Glutamatergic neuron (in vitro differentiated cells): Measurements from ENCODE around the gene CYP1A2. TPM values are rescaled to one million over a fixed set of nuclear protein-coding genes. Genes with fewer than 3 reads are reported as not detected.

Source experiments
- DNase-seq: peaks from one replicate; pipeline ENCODE4 v3.0.0; 2022
- H3K27ac Mint-ChIP-seq: one replicate; pipeline ENCODE4 v1.8.0; 2020; ENCODE audit warnings: mild to moderate bottlenecking, mixed read lengths, inconsistent platforms; ENCODE audit not compliant: unreplicated experiment
- H3K27me3 Mint-ChIP-seq: one replicate; pipeline ENCODE4 v1.8.0; 2020; ENCODE audit warnings: mild to moderate bottlenecking, moderate library complexity, mixed read lengths, inconsistent platforms; ENCODE audit not compliant: unreplicated experiment
- H3K36me3 Mint-ChIP-seq: one replicate; pipeline ENCODE4 v1.8.0; 2020; ENCODE audit warnings: mild to moderate bottlenecking, mixed read lengths, inconsistent platforms; ENCODE audit not compliant: unreplicated experiment
- H3K4me1 Mint-ChIP-seq: one replicate; pipeline ENCODE4 v1.8.0; 2020; ENCODE audit warnings: mild to moderate bottlenecking, low read depth, mixed read lengths, inconsistent platforms; ENCODE audit not compliant: unreplicated experiment
- H3K4me3 Mint-ChIP-seq: one replicate; pipeline ENCODE4 v1.8.0; 2020; ENCODE audit warnings: mild to moderate bottlenecking, mixed read lengths, inconsistent platforms; ENCODE audit not compliant: unreplicated experiment
- H3K9me3 Mint-ChIP-seq: one replicate; pipeline ENCODE4 v1.8.0; 2020; ENCODE audit warnings: mild to moderate bottlenecking, moderate library complexity, mixed read lengths, inconsistent platforms; ENCODE audit not compliant: unreplicated experiment
- total RNA-seq: library from RNA; stranded (reverse); fragmentation: NEBNext Ultra II Directional; extraction: Animal tissue kit (Norgen Biotek cat#: 25700); gene quantifications from one replicate; pipeline ENCODE4 v1.2.1, GENCODE V29; 2021; ENCODE audit not compliant: unreplicated experiment
- TF ChIP-seq, protein P1 (sequence below): fragments of 200-600 bp; sonication (generic); IDR thresholded peaks from one replicate; pipeline ENCODE4 v1.5.0; 2021; ENCODE audit not compliant: partially characterized antibody, unreplicated experiment

Gene CYP1A2
- total RNA-seq, 1 donor from 2014 or later, result not detected

DNA sequence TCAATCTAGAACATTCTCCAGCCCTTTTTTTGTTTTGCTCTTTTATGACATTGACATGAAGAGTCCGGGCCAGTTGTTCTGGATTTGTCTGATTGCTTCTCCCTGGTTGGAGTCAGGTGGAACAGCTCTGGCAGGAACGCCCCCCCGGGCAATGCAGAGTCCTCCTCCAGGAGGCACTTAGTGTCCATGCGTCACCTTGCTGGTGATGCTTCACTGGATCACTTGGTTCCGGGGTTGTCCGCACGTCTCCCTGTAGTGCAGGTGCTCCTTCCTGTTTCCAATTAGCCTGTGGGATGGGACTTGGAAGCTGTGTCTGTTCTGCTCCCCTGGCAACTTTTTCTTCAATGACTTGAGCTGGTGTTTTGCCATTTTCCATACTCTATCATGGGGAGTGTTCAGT is 43.0 kb downstream of the CYP1A2 start:
- TF ChIP-seq, protein P1, sequence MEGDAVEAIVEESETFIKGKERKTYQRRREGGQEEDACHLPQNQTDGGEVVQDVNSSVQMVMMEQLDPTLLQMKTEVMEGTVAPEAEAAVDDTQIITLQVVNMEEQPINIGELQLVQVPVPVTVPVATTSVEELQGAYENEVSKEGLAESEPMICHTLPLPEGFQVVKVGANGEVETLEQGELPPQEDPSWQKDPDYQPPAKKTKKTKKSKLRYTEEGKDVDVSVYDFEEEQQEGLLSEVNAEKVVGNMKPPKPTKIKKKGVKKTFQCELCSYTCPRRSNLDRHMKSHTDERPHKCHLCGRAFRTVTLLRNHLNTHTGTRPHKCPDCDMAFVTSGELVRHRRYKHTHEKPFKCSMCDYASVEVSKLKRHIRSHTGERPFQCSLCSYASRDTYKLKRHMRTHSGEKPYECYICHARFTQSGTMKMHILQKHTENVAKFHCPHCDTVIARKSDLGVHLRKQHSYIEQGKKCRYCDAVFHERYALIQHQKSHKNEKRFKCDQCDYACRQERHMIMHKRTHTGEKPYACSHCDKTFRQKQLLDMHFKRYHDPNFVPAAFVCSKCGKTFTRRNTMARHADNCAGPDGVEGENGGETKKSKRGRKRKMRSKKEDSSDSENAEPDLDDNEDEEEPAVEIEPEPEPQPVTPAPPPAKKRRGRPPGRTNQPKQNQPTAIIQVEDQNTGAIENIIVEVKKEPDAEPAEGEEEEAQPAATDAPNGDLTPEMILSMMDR, result no peak
- H3K27me3 Mint-ChIP-seq, result peaks cover 10% of the 10 kb centered on the region
- DNase-seq, result no peak
- no peak overlapping the region for H3K4me3 Mint-ChIP-seq
- H3K36me3 Mint-ChIP-seq, result no peaks in the 10 kb centered on the region
- H3K4me1 Mint-ChIP-seq, result peaks cover 33% of the 10 kb centered on the region
- no peaks in the 10 kb centered on the region for H3K9me3 Mint-ChIP-seq
- no peak overlapping the region for H3K27ac Mint-ChIP-seq

GRCh38 chr15:74792227-74793016 is 43.8 kb downstream of the CYP1A2 start:
- no peak overlapping the region for H3K4me3 Mint-ChIP-seq
- H3K36me3 Mint-ChIP-seq, result no peaks in the 10 kb centered on the region
- no peaks in the 10 kb centered on the region for H3K9me3 Mint-ChIP-seq
- H3K4me1 Mint-ChIP-seq, result peaks cover 33% of the 10 kb centered on the region
- TF ChIP-seq, protein P1, result no peak
- no peak overlapping the region for H3K27ac Mint-ChIP-seq
- H3K27me3 Mint-ChIP-seq, result peaks cover 10% of the 10 kb centered on the region
- DNase-seq, result no peak

- Mint-ChIP-seq H3K27ac (no peak overlapping the region), H3K4me1 (peaks cover 25% of the 10 kb centered on the region), H3K36me3 (no peaks in the 10 kb centered on the region), H3K9me3 (no peaks in the 10 kb centered on the region), H3K27me3 (peaks cover 10% of the 10 kb centered on the region), H3K4me3 (no peak overlapping the region)
- TF ChIP-seq, protein P1, result no peak
- DNase-seq, result no peak
Measured at GRCh38 chr15:74793135-74794028, 44.7 kb downstream of the CYP1A2 start.

DNA sequence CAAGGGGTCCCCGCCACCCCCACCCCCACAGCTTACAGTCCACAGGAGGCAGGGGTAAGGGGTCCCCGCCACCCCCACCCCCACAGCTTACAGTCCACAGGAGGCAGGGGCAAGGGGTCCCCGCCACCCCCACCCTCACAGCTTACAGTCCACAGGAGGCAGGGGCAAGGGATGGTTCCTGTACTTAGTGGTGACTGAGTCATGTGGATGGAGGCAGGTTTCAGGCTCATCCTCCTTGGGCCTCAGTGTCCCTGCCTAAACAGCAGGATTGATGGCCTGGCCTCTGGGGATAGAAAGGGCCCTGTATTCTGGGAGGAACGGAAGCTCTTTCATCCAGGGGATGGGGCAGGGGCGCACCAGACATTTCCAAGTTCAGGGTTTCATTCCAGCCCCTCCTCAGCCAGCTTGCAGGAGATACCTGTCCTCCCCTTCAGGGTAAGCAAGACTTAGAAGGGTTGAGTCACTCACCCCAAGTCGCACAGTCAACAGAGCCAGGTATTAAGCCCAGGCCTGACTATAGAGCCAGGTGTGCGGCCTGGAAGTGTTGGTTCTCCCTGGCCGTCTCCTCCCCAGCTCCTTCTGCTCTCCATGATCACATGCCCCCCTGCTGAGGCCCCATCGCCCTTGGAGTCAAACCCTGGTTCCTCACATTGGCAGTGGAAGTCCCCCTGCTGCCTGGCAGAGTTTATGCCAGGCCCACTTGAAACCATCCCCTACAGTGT is 45.8 kb downstream of the CYP1A2 start:
- Mint-ChIP-seq H3K9me3 (no peaks in the 10 kb centered on the region), H3K27me3 (peaks cover 9% of the 10 kb centered on the region), H3K27ac (no peak overlapping the region), H3K4me3 (no peak overlapping the region), H3K4me1 (peaks cover 17% of the 10 kb centered on the region), H3K36me3 (no peaks in the 10 kb centered on the region)
- DNase-seq, result no peak
- TF ChIP-seq, protein P1, result no peak
